GM19025 (cell line): ENCODE data around the gene PROM1.

Experiments used
- ATAC-seq: cut with Tn5 transposase; IDR thresholded peaks from one replicate; pipeline ENCODE4 v1.9.1; 2021; ENCODE audit warnings: mild to moderate bottlenecking, low read depth, moderate library complexity; ENCODE audit not compliant: unreplicated experiment

The PROM1 gene

GRCh38 chr4:16070203-16070602 is 13.6 kb downstream of the PROM1 start:
- no peak for ATAC-seq

GRCh38 chr4:16067515-16067914 is 16.3 kb downstream of the PROM1 start:
- no peak for ATAC-seq

DNA sequence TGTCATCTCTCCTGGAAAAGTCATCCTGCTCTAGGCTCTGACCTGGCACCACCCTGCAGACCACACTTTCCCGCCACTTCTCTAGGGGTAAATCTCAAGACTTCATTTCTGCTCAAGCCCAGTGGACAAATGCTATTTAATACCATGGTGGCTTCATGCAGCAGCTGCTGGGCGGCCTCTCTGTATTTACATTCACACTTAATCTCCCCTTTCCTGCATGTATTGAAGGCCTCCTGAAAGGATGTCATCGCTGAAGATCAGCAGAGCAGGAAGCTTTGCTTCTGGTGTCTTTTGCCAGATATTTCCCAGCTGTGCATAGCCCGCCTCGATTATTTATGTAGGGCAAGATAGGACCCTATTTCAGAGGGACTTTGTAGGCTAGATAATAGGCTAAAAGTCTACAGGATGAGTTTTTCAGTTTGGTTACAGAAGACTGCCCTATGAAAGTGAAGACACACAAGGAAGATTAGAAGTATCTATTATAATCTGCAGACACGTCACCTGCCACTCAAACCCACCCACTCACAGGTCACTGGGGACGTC is 17.2 kb downstream of the PROM1 start:
- no peak for ATAC-seq

DNA sequence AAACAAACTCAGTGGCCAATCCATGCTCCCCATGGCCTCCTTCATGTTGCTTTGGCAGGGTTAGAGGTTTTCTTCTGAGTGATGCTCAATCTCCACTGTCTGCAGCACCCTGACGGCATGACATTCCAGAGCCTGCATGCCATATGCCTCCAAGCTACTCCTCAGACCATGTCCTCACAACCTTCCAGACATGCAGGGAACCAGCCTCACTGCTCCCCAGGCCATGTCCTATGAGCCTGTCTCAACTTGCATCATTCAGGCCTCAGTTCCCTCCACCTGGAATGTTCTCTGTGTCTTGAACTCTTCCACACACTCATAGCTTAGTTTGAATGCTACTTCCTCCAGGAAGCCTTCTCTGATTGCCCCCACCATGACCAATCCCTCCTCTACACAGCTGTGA is 18.8 kb downstream of the PROM1 start:
- ATAC-seq = no peak

DNA sequence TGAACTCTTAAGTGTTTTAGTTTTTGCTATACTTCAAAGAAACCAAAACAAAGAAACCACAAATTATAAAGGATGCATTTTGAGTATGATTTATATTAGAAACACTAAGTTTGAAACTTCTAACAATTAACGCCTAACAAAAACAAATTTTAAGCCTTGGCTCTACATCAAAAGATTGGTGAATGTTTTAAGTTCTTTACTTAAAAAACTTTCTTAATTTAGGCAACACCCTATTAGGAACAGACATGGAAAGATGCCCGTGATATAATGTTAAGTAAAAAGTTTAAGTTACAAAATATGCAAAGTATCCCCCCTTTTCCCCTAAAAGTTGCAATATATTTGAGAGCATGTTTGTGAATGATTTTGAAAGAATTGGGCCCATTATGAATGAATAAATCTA is 21.2 kb downstream of the PROM1 start:
- no peak for ATAC-seq

GRCh38 chr4:16056681-16057385 is 27.0 kb downstream of the PROM1 start:
- ATAC-seq = no peak

- ATAC-seq = no peak
Observed at GRCh38 chr4:16055873-16056272, 27.9 kb downstream of the PROM1 start.

- no peak for ATAC-seq
Observed at GRCh38 chr4:16055471-16055870, 28.4 kb downstream of the PROM1 start.

DNA sequence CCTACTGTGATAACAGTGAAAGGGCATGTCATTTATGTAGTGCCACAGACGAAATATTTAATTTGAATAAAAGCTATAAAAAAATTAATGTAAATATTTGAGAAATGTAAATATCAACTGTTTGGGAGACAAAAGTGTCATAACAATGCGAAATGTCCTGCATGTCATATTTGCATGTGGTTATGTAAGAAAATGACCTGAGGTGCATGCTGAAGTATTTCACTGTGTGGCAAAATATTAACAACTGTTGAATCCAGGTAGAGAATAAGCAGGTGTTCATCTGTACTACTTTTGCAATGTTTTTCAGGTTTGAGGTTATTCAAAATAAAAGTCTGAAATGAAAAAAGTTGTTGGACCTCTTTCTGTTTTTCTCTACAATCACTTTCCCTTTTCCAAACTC is 30.9 kb downstream of the PROM1 start:
- ATAC-seq = no peak

DNA sequence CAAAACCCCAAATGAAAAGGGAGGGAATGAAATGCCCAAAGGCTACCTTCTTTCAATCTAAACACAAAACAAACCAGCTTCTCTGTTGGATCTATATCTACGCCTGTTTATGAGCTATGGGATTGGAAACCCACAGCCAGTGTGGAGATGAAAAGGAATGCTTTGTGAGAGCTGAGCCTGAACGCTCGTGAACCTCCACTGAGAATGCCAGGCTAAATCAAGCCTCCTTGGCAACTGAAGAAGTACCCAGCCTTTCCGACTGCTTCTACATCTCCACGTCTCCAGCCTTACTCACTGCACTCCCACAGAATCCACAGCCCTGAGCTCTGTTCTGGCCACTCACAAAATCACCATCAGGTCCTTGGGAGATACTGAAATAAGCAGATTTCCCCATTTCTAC is 31.8 kb downstream of the PROM1 start:
- no peak for ATAC-seq

DNA sequence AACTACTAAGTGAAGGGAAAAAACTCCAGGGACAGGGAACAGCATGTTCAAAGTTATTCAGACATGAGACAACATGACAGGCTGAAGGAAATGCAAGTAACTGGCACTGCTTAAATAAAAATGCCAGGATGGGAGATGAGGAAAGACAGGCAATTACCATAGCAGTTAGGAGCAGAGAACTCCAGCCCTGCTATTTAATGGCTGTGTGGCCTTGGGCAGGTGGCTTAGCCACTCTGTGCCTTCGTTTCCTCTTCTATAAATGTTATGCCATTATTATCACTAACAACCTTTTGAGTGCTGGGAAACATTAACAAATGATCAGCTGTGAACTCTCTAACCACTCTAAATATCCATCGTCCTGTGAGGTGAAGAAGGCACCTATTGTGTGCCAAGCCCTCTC is 32.7 kb downstream of the PROM1 start:
- ATAC-seq = no peak

- ATAC-seq = no peak
Observed at GRCh38 chr4:16050669-16051068, 33.2 kb downstream of the PROM1 start.

DNA sequence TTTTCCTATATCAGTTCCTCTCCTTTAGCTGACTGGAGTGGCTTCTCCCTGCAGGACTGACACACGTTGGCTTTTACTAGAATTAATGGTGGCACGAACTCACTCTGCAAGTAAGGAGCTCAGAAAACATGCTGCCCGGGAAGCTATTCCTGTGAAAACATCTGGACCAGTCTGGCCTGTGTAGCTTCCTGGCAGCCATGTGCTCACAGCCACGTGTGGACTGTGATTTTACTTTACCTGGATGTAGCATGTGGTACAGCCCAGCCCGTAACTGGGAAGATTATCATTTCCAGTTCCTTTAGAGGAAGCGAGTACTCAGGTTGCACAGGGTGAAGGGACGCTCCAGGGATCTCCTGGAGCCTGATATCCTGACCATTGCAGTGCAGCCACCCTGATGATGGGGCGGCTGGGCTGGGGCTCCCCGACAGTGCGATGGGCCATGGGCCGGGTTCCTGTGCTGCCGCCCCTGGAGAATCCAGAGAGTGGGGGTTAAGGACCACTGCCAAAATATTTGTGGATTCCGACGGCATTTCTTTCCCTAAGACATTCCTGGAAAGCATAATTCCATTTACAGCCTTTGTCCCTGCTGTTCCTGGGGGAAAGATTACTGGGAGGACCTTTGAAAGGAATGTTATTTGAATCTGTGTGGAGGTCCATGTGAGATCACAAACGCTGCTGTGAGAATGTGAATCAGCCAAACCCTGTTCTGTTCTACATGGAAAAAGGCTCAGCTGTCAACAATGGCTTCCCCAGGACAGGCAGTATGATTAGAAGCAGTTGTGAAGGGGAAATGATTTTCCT is 35.0 kb downstream of the PROM1 start:
- ATAC-seq = no peak

GRCh38 chr4:16045687-16046086 is 38.1 kb downstream of the PROM1 start:
- no peak for ATAC-seq

GRCh38 chr4:16043642-16044498 is 40.0 kb downstream of the PROM1 start:
- no peak for ATAC-seq

GRCh38 chr4:16039139-16039538 is 44.7 kb downstream of the PROM1 start:
- ATAC-seq = no peak

DNA sequence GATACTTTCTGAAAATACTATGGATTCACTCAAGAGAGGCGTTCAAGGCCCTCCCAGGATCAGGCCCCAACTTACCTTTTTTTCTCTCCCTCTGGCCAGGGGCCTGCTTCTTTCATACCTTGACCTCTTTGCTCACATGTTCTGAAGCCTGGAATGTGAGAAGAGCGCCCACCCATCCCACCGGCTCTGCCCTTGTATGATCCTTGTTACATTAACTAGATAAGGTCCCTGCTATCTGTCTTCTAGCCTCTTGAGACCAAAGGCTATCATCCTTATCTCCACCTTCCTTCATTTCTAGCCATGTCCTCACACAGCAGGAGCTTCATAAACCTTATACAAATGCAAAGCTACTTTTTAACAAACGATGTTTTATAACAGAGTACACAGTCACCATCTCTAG is 45.9 kb downstream of the PROM1 start:
- ATAC-seq = no peak

DNA sequence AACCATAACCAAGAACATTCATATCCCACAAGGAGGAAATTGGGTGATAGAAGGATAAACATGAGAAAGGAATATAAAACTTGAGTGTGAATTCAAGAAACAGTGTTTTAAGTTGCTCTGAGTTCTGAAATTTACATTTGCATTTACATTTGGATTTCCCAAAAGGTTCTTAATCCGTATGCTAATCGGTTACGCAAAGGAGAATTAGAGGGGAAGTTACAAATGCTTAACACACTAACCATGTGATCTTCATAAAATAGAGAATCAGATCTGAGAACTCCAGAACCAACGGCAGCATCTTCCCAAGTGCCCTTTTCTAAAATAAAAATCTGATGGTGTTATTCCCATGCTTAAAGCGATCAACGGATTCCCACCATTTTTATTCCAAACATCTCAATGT is 48.0 kb downstream of the PROM1 start:
- no peak for ATAC-seq

GRCh38 chr4:16034010-16034748 is 49.6 kb downstream of the PROM1 start:
- no peak for ATAC-seq

- no peak for ATAC-seq
Observed at GRCh38 chr4:16032396-16032770, 51.4 kb downstream of the PROM1 start.
